ENCODE measurements around the gene SBK3.
"Not testable (repeated sequence)": the region's sequence is repeated elsewhere in the genome, so short reads cannot be mapped to it uniquely, and the experiment has no call there.

DNA sequence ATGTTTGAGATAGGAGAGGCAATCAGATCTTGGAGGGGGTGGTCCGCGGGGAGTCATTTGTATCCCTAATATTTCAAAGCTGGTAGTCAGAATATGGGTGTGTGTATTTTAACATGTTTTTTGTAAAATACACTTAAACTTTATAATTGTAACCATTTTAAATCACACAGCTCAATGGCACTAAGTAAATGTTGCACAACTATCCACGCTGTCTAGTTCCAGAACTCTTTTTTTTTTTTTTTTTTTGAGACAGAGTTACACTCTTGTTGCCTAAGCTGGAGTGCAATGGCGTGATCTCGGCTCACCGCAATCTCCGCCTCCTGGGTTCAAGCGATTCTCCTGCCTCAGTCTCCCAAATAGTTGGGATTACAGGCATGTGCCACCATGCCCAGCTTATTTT is 38.6 kb upstream of the SBK3 start:
- TF ChIP-seq, protein P1, sequence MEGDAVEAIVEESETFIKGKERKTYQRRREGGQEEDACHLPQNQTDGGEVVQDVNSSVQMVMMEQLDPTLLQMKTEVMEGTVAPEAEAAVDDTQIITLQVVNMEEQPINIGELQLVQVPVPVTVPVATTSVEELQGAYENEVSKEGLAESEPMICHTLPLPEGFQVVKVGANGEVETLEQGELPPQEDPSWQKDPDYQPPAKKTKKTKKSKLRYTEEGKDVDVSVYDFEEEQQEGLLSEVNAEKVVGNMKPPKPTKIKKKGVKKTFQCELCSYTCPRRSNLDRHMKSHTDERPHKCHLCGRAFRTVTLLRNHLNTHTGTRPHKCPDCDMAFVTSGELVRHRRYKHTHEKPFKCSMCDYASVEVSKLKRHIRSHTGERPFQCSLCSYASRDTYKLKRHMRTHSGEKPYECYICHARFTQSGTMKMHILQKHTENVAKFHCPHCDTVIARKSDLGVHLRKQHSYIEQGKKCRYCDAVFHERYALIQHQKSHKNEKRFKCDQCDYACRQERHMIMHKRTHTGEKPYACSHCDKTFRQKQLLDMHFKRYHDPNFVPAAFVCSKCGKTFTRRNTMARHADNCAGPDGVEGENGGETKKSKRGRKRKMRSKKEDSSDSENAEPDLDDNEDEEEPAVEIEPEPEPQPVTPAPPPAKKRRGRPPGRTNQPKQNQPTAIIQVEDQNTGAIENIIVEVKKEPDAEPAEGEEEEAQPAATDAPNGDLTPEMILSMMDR (IDR thresholded peaks at IDR 0.05): not testable (repeated sequence)
- not testable (repeated sequence) for TF ChIP-seq EP300, POLR2AphosphoS5, POLR2A (IDR thresholded peaks at IDR 0.05)

Measured in upper lobe of left lung (tissue), 4 donors.